ENCODE results near the gene AGPAT3. TPM values are rescaled to one million over a fixed set of nuclear protein-coding genes. Genes with fewer than 3 reads are reported as not detected.

Gene AGPAT3
- polyA plus RNA-seq, 1 experiment, result 36.1 TPM

DNA sequence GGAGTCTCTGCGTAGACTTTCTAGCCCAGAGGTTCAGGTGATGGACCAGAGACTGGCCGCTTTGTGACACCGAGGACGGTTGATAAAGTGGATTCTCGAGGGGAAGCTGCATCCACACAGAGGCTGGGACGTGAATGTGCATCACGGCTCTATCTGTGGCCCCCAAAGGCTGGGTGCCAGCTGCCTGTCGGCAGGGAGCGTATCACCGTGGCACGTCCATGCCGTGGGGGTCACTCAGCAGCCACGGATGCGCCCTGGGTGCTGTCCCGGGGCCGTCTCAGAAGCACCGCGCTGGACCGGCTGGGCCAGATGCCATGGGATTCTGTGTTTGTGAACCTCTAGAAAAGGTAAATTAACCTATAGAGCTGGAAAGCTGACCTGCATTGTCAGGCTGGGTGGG, 89.9 kb downstream of the AGPAT3 start:
- no peaks in the 10 kb centered on the region for H3K27me3 ChIP-seq (ENCODE audit: control insufficient read depth, insufficient read depth, low read length)
- H3K9me3 ChIP-seq (ENCODE audit: control insufficient read depth, insufficient read depth, low read length), result no peaks in the 10 kb centered on the region; the same call in 1 of the 2 replicates
- H3K27ac ChIP-seq (ENCODE audit: low read depth, low read length), result no peak overlapping the region
- ChIA-PET POLR2A (no interaction called here), CTCF (interaction anchor here (0.8 to 1.1 kb wide), 2 partner anchors 14 to 20 kb away, joined by 3 read pairs; no protein-coding TSS in a partner anchor)
- TF ChIP-seq, protein P1, sequence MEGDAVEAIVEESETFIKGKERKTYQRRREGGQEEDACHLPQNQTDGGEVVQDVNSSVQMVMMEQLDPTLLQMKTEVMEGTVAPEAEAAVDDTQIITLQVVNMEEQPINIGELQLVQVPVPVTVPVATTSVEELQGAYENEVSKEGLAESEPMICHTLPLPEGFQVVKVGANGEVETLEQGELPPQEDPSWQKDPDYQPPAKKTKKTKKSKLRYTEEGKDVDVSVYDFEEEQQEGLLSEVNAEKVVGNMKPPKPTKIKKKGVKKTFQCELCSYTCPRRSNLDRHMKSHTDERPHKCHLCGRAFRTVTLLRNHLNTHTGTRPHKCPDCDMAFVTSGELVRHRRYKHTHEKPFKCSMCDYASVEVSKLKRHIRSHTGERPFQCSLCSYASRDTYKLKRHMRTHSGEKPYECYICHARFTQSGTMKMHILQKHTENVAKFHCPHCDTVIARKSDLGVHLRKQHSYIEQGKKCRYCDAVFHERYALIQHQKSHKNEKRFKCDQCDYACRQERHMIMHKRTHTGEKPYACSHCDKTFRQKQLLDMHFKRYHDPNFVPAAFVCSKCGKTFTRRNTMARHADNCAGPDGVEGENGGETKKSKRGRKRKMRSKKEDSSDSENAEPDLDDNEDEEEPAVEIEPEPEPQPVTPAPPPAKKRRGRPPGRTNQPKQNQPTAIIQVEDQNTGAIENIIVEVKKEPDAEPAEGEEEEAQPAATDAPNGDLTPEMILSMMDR (IDR thresholded peaks at IDR 0.05; ENCODE audit: low read depth, low read length), result no peak
- no peak for DNase-seq (ENCODE audit: low read depth, low spot score)
- H3K4me3 ChIP-seq (ENCODE audit: low read depth, low read length), result no peak overlapping the region

DNA sequence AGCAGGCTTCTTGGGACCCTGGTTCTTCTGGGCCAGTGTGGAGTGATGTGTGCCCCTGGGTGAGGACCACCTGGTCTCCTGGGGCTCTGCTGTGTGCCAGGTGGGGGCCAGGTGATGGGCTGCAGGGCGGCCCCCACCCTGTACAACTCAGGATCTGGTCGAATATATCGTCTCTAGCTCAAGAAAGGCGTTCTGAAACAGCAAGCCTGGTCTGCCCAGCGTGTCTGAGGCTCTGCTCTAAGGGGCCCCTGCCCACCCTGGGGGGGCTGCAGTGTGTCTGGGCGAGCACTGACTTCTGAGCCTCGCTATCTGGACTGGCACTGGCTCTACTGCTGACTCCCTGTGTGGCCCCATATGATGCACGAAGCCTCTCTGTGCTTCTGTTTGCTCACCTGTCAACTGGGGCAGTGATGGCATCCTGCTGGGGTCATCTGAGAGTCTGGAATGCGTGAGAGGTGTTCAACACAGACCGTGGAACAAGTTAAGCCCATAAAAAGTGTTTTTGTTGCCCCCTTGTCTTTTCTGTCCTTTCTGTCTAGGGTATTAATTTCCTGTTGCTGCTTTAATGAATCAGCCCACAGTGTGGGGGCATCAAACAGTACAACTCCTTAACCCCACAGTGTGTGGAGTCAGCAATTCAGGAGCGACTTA, 91.1 kb downstream of the AGPAT3 start:
- POLR2A ChIA-PET, result no interaction called here
- CTCF ChIA-PET, result no interaction called here
- no peaks in the 10 kb centered on the region for H3K27me3 ChIP-seq (ENCODE audit: control insufficient read depth, insufficient read depth, low read length)
- DNase-seq (ENCODE audit: low read depth, low spot score), result no peak
- no peak overlapping the region for H3K4me3 ChIP-seq (ENCODE audit: low read depth, low read length)
- H3K9me3 ChIP-seq (ENCODE audit: control insufficient read depth, insufficient read depth, low read length), result no peaks in the 10 kb centered on the region; the same call in 1 of the 2 replicates
- TF ChIP-seq, protein P1 (IDR thresholded peaks at IDR 0.05; ENCODE audit: low read depth, low read length), result no peak
- H3K27ac ChIP-seq (ENCODE audit: low read depth, low read length), result no peak overlapping the region

DNA sequence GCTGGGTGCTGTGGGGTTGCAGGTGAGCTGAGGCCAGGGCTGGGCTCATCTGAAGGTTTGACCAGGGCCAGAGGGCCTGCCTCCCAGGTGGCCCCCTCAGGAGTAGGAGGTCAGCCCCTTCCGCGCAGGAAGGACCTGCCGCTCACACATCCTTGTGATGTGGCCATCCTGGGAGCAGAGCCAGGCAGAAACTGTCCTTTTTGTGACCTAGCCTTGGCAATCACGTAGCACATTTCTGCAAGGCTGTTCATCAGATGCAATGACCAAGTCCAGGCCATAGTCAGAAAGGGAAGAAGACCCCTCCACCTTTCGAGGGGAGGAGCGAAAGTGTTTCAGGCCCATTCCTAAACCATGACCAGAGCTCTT, 91.6 kb downstream of the AGPAT3 start:
- ChIA-PET CTCF (no interaction called here), POLR2A (no interaction called here)
- no peak for DNase-seq (ENCODE audit: low read depth, low spot score)

DNA sequence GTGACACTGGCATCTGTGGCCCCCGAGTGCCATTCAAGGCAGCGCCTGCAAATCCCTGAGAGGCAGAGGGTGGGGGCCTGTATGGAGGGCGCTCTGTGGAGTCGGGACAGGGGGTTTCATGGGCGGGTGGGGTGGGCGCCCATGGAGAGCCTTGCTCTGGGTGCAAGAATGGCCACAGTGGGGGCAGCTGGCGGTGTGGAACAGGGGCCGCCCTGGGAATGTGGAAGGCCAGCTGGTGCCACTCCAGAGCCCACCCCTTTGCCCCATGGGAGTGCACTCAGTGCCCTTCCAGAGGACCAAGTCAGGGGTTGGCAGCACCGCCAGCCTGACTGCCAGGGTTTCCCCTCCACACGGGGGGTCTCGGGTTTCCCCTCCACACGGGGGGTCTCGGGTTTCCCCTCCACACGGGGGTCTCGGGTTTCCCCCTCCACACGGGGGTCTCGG, 92.1 kb downstream of the AGPAT3 start:
- POLR2A ChIA-PET, result no interaction called here

More for the DNA sequence above, 91.6 kb downstream of the AGPAT3 start:
- H3K27ac ChIP-seq (ENCODE audit: low read depth, low read length), result no peak overlapping the region
- TF ChIP-seq, protein P1 (IDR thresholded peaks at IDR 0.05; ENCODE audit: low read depth, low read length), result no peak
- H3K9me3 ChIP-seq (ENCODE audit: control insufficient read depth, insufficient read depth, low read length), result no peaks in the 10 kb centered on the region; the same call in 1 of the 2 replicates
- no peak overlapping the region for H3K4me3 ChIP-seq (ENCODE audit: low read depth, low read length)
- no peaks in the 10 kb centered on the region for H3K27me3 ChIP-seq (ENCODE audit: control insufficient read depth, insufficient read depth, low read length)

More for the DNA sequence above, 92.1 kb downstream of the AGPAT3 start:
- no peak for DNase-seq (ENCODE audit: low read depth, low spot score)
- H3K9me3 ChIP-seq (ENCODE audit: control insufficient read depth, insufficient read depth, low read length), result no peaks in the 10 kb centered on the region; the same call in 1 of the 2 replicates
- TF ChIP-seq, protein P1 (IDR thresholded peaks at IDR 0.05; ENCODE audit: low read depth, low read length), result no peak
- CTCF ChIA-PET, result no interaction called here
- no peaks in the 10 kb centered on the region for H3K27me3 ChIP-seq (ENCODE audit: control insufficient read depth, insufficient read depth, low read length)
- H3K27ac ChIP-seq (ENCODE audit: low read depth, low read length), result no peak overlapping the region
- H3K4me3 ChIP-seq (ENCODE audit: low read depth, low read length), result no peak overlapping the region

Measured in AG04450 (cell line).